SU-DHL-6 (cell line): ENCODE data around the gene FSTL3.

Experiments
- CTCF ChIP-seq: fragments of 200-600 bp; sonication (generic); IDR thresholded peaks from one replicate; pipeline ENCODE4 v1.5.1; 2017; ENCODE audit warnings: antibody characterized with exemption, mild to moderate bottlenecking, low read length, moderate library complexity; ENCODE audit not compliant: insufficient read depth, poor library complexity, severe bottlenecking
- EZH2phosphoT487 ChIP-seq: fragments of 200-600 bp; sonication (generic), shearing (Covaris generic); conservative IDR thresholded peaks from 2 replicates; pipeline ENCODE4 v1.6.1; 2018; ENCODE audit warnings: mild to moderate bottlenecking, antibody characterized with exemption, low read length, moderate library complexity, mixed read lengths

DNA sequence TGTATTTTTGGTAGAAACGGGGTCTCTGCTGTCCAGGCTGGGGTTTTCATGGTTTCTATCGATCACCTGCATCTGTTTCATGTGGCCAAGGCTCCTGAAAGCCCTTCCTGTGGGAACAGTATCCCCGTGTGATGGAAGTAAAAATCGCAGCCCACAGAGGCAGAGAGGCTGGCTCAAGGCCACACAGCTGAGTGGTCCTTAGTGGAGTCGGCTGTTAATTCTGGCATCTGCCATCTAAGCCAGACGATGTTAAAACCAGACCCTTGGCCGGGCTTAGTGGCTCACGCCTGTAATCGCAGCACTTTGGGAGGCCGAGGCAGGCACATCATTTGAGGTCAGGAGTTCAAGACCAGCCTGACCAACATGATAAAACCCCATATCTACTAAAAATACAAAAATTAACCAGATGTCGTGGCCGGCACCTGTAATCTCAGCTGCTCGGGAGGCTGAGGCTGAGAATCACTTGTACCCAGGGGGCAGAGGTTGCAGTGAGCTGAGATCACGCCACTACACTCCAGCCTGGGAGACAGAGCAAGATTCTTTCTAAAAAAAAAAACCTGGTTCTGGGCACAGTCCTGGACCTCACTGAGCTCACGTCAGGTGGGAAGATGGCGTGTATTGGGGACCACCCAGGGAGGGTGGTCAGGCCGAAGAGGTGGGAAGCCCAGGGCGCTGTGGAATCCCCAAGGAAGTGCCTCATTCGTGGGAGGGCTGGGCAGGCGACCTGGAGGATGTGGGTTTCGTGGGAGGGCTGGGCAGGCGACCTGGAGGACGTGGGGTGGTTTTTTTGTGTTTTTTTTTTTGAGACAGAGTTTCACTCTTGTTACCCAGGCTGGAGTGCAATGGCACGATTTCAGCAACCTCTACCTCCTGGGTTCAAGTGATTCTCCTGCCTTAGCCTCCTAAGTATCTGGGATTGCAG lies 56.2 kb downstream of the FSTL3 start:
- TF ChIP-seq CTCF (no peak), EZH2phosphoT487 (no peak)
